Vagina (tissue), 2 donors: Measurements from ENCODE around the gene ZNF775. TPM values are rescaled to one million over a fixed set of nuclear protein-coding genes. Genes with fewer than 3 reads are reported as not detected.

Experiments
- DNase-seq, 2 donors: peaks; one replicate each; pipeline ENCODE4 v3.0.0-alpha.2; 2017; ENCODE audit errors: extremely low spot score in 2 of 2
- H3K27ac ChIP-seq: fragments of 200-600 bp; sonication (generic); one replicate; pipeline ENCODE4 v1.5.1; 2019
- H3K27me3 ChIP-seq: fragments of 200-600 bp; sonication (generic); one replicate; pipeline ENCODE4 v1.5.1; 2019
- H3K36me3 ChIP-seq, 2 donors: fragments of 200-600 bp; sonication (generic); one replicate each; pipeline ENCODE4 v1.5.1; 2017 to 2019
- H3K4me1 ChIP-seq: fragments of 200-600 bp; sonication (generic); one replicate; pipeline ENCODE4 v1.5.1; 2019
- H3K4me3 ChIP-seq, 2 donors: fragments of 200-600 bp; sonication (generic); 1 replicate in 1 of 2; 2 replicates in 1 of 2; pipeline ENCODE4 v1.5.1; 2016 to 2019
- H3K9me3 ChIP-seq: fragments of 200-600 bp; sonication (generic); one replicate; pipeline ENCODE4 v1.5.1; 2019
- CTCF ChIP-seq, 3 experiments: fragments of 450-650 bp in 2 of 3; fragments of 200-600 bp in 1 of 3; sonication (generic) in 1 of 3; IDR thresholded peaks; one replicate each; pipeline ENCODE4 v1.5.1; 2017 to 2019; ENCODE audit warnings: antibody characterized with exemption in 3 of 3, mild to moderate bottlenecking in 2 of 3, moderate library complexity in 2 of 3
- POLR2A ChIP-seq, 2 donors: fragments of 450-650 bp; IDR thresholded peaks; one replicate each; pipeline ENCODE4 v1.6.1; 2017; ENCODE audit warnings: antibody characterized with exemption in 2 of 2, mild to moderate bottlenecking in 2 of 2, moderate library complexity in 2 of 2
- POLR2AphosphoS5 ChIP-seq, 2 donors: sonication (generic); formaldehyde crosslinking; IDR thresholded peaks; one replicate each; pipeline ENCODE4 v1.9.0; 2017; ENCODE audit warnings: antibody characterized with exemption in 2 of 2, mild to moderate bottlenecking in 2 of 2, low read depth in 1 of 2; ENCODE audit not compliant: insufficient read depth in 1 of 2
- intact Hi-C: fragments of 100-400 bp; cut with DNase I; formaldehyde crosslinking; loops from one replicate; pipeline ENCODE4 v1.15.1; 2023
- total RNA-seq: library from RNA; depleted of rRNA; stranded (reverse); fragments of >200 nt; gene quantifications from one replicate; pipeline ENCODE4 v1.2.3, GENCODE V29; 2016

ZNF775 gene
- total RNA-seq, 1 donor from 2014 or later = 4.4 TPM

DNA sequence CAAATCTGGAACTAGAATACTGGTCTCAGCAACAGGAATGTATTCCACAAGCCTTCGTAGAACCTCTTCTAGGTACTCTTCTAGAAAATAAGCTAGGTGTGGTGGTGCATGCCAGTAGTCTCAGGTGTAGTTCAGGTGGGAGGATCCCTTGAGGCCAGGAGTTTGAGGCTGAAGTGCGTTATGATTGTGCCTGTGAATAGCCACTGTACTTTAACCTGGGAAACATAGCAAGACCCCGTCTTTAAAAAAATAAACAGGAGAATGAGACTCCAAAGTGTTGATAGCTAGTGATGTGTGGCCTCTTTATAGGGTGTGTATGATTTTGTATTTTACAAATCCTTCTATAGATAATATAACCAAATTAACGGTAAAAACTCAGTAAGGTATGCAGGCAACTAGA, 1.5 kb upstream of the ZNF775 start:
- Histone ChIP-seq H3K27ac (no peak overlapping the region), H3K27me3 (no peaks in the 10 kb centered on the region), H3K36me3 (peaks cover 0 to 3% of the 10 kb centered on the region in 2 donors), H3K4me3 (no peak overlapping the region), H3K9me3 (no peaks in the 10 kb centered on the region), H3K4me1 (peaks cover 41% of the 10 kb centered on the region)
- intact Hi-C loops = no loop called here
- DNase-seq = no peak
- no peak for TF ChIP-seq CTCF (IDR thresholded peaks at IDR 0.05)
- TF ChIP-seq POLR2A (IDR thresholded peaks at IDR 0.05) = no peak
- no peak for TF ChIP-seq POLR2AphosphoS5 (IDR thresholded peaks at IDR 0.05; ENCODE audit: insufficient read depth in 1 of 2, low read depth in 1 of 2)

DNA sequence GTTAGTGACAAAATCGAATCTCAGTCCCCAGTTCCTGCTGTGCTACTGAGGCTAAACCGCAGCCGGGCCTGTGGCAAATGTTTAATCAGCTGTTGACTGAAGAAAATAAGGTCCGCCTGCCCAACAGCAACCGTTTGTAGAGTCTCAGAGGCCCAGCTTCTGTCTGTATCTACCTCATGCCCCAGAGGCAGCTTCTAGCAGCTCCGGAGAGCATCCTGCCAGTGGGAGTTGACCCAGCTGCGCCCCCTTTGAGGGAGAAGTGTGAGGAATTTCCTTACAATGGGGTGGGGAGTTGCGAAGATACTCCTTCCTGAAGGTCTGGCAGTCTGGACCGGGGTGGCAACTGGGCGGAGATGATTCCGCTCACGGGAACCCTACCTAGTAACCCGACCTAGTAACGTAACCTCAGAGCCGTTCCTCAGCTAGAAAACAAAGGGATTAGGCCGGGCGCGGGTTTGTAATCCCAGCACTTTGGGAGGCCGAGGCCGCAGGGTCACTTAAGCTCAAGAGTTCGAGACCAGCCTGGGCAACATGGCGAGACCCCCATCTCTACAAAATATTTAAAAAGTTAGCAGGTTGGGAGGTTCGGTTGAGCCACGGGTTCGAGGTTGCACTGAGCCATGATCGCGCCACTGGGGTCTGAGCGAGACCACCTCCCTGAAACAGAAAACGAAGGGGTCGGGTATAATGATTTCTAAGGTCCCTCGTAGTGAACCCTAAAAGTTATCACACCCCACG, 846 bp upstream of the ZNF775 start:
- Histone ChIP-seq H3K36me3 (no peaks in the 10 kb centered on the region), H3K27me3 (no peaks in the 10 kb centered on the region), H3K9me3 (no peaks in the 10 kb centered on the region), H3K27ac (peak overlapping the region; percentile 91), H3K4me1 (peaks cover 36% of the 10 kb centered on the region), H3K4me3 (peak overlapping the region; percentile 77 to 95)
- DNase-seq = no peak
- intact Hi-C loops = no loop called here
- TF ChIP-seq CTCF (IDR thresholded peaks at IDR 0.05) (no peak), POLR2A (IDR thresholded peaks at IDR 0.05) (no peak), POLR2AphosphoS5 (IDR thresholded peaks at IDR 0.05; ENCODE audit: insufficient read depth in 1 of 2, low read depth in 1 of 2) (no peak)

DNA sequence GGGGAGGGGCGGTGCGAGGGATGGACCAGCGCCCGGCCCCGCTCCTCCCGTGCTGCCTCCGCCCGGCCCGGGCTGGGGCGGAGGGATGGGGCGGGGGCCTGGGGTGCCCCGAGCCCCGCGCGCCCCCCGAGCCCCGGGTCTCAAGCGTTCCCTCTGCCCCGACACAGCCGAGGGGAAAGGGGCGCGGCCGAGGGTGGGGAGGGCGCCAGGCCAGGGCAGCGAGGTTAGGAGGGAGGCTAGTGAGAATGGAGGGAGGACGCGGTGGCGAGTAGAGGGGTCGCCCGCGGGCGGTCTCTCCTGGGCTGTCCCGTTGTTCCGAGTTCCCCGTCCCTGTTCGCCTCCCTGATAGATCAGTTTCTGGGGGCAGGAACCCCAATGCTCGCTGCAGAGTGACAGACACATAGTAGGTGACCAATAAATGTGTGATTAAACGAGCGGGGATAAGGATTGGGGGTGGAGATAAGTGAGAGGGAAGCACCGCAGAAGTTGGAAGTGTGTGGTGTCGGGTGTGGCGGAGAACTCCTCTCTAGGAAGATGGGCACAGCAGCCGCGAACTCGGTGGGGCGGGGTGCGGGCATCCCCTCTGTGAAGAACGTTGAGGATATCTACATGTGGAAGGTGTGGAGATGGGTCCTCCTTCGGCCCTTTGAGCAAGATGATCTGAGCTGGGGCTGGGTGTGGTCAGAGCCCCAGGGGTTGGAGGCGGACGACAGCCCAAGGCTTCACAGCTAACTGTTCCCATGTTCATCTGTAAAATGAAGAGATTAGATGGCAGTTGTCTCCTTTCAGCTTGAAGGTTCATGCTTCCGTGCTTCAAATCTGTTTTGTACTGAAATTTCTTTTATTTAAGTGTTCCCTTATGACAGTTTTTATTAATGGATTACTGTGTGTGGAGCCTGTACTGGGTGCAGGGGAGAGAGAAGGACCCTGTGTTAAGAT, 580 bp downstream of the ZNF775 start:
- no peaks in the 10 kb centered on the region for H3K9me3 ChIP-seq
- peaks cover 37% of the 10 kb centered on the region for H3K4me1 ChIP-seq
- DNase-seq = no peak
- H3K4me3 ChIP-seq = peak overlapping the region; percentile 77 to 95
- H3K27me3 ChIP-seq = no peaks in the 10 kb centered on the region
- H3K27ac ChIP-seq = peak overlapping the region; percentile 91
- intact Hi-C loops = no loop called here
- TF ChIP-seq POLR2AphosphoS5 (IDR thresholded peaks at IDR 0.05; ENCODE audit: insufficient read depth in 1 of 2, low read depth in 1 of 2) = no peak
- no peak for TF ChIP-seq CTCF (IDR thresholded peaks at IDR 0.05)
- TF ChIP-seq POLR2A (IDR thresholded peaks at IDR 0.05) = no peak
- no peaks in the 10 kb centered on the region for H3K36me3 ChIP-seq

DNA sequence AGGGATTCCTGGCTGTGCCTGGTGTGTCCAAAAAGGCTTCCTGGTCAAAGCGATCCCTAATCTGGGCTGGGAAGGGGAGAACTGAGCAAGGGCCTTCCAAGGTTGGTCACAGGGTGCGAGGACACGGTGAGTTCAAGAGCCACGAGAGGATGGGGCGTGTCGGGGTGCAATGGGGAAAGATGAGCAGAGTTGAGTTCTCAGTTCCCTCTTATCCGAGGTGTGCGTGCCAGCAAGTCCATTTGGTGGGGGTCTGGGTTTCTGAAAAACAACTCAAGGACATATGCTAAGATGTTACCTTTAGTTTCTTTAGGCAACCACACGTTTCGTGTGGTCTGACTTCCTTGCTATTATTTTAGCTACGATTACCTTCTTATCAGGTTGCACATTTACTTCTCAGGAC, 1.3 kb downstream of the ZNF775 start:
- Histone ChIP-seq H3K9me3 (no peaks in the 10 kb centered on the region), H3K4me1 (peaks cover 37% of the 10 kb centered on the region)

More for the DNA sequence above, 1.3 kb downstream of the ZNF775 start:
- TF ChIP-seq POLR2A (IDR thresholded peaks at IDR 0.05) (no peak), CTCF (IDR thresholded peaks at IDR 0.05) (no peak), POLR2AphosphoS5 (IDR thresholded peaks at IDR 0.05; ENCODE audit: insufficient read depth in 1 of 2, low read depth in 1 of 2) (no peak)
- H3K27me3 ChIP-seq = no peaks in the 10 kb centered on the region
- H3K27ac ChIP-seq = no peak overlapping the region
- no peaks in the 10 kb centered on the region for H3K36me3 ChIP-seq
- DNase-seq = no peak
- peak overlapping the region in 1 of 2 donors; percentile 77 for H3K4me3 ChIP-seq
- intact Hi-C loops = no loop called here
